Nephron progenitor cell (in vitro differentiated cells): ENCODE data around the gene CDC27.
"Not testable (repeated sequence)": the region's sequence is repeated elsewhere in the genome, so short reads cannot be mapped to it uniquely, and the experiment has no call there.

Experiments used
- DNase-seq: peaks from one replicate; pipeline ENCODE4 v3.0.0; 2021
- H3K27ac Mint-ChIP-seq: 2 replicates; pipeline ENCODE4 v1.8.0; 2021; ENCODE audit warnings: mild to moderate bottlenecking, moderate library complexity, mixed read lengths
- H3K27me3 Mint-ChIP-seq: 2 replicates; pipeline ENCODE4 v1.8.0; 2021; ENCODE audit warnings: mild to moderate bottlenecking, low read depth, mixed read lengths; ENCODE audit not compliant: poor library complexity
- H3K36me3 Mint-ChIP-seq: 2 replicates; pipeline ENCODE4 v1.8.0; 2021; ENCODE audit warnings: low read depth, mixed read lengths
- H3K4me1 Mint-ChIP-seq: 2 replicates; pipeline ENCODE4 v1.8.0; 2021; ENCODE audit warnings: mixed read lengths
- H3K4me3 Mint-ChIP-seq: 2 replicates; pipeline ENCODE4 v1.8.0; 2021; ENCODE audit warnings: mild to moderate bottlenecking, moderate library complexity, mixed read lengths
- H3K9me3 Mint-ChIP-seq: 2 replicates; pipeline ENCODE4 v1.8.0; 2021; ENCODE audit warnings: mild to moderate bottlenecking, moderate library complexity, mixed read lengths
- CTCF ChIP-seq: fragments of 200-600 bp; sonication (generic); IDR thresholded peaks from 2 replicates; pipeline ENCODE4 v1.5.0; 2021; ENCODE audit warnings: antibody characterized with exemption

Gene CDC27

DNA sequence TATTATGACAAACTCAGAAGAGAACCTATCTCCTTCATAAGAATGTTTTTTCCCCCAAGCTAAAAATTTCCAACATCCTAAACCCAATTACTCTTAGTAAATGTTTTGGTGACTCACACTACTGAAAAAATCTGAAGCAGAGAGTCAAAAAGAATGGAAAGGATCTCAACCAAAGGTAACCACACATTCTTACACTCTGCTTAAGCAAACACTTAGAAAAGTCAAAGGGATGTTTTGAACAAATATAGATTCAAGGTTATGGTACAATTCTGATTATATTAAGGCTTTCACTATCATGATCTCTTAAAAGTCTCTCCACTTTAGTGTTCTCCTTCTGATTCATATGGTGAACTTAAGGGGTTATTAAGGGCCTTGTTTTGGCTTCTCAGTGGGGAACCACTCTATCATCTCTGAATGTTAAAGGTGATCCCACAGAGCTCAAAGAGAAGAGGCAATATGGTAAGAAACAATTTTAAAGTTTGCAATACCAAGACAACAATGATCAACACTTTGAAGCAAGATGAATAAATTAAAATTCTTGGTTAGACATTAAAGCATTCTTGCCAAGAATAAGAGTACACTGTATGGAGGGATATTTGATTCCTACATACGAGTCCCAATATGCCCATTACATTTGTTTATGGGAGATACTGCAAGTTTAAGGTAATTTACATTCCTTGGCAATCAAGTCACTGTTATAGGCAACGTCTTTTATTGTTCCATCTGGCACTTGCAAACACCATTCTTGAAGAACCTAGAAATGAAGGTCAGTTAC, 69.2 kb downstream of the CDC27 start:
- TF ChIP-seq CTCF = no peak
- Mint-ChIP-seq H3K4me3 (no peak overlapping the region), H3K4me1 (no peaks in the 10 kb centered on the region), H3K9me3 (no peaks in the 10 kb centered on the region), H3K27me3 (no peaks in the 10 kb centered on the region), H3K36me3 (peaks cover 59% of the 10 kb centered on the region), H3K27ac (no peak overlapping the region)
- DNase-seq = no peak

- H3K4me3 Mint-ChIP-seq = no peak overlapping the region
- DNase-seq = no peak
- H3K27me3 Mint-ChIP-seq = no peaks in the 10 kb centered on the region
- no peaks in the 10 kb centered on the region for H3K4me1 Mint-ChIP-seq
- H3K27ac Mint-ChIP-seq = no peak overlapping the region
- H3K36me3 Mint-ChIP-seq = peaks cover 42% of the 10 kb centered on the region
- no peak for TF ChIP-seq CTCF
- no peaks in the 10 kb centered on the region for H3K9me3 Mint-ChIP-seq
Observed at GRCh38 chr17:47117386-47117785, 71.7 kb downstream of the CDC27 start.

DNA sequence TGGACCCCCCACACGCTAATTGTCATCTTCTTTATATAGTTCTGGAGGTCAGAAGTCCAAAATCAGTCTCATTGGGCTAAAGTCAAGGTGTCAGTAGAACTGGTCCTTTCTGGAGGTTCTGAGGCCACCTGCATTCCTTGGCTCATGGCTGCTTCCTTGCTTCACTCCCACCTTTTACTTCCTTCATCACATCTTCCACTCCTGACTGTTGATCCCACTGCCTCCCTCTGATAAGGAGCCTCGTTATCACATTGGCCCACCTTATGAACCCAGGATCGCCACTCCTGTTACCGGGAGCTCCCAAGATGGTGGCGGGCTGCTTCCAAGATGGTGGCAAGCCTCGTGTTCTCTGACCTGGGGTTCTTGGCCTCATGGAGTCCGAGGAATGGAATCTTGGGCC, 83.0 kb downstream of the CDC27 start:
- H3K27me3 Mint-ChIP-seq = peaks cover 10% of the 10 kb centered on the region
- no peak for DNase-seq
- peaks cover 6% of the 10 kb centered on the region for H3K9me3 Mint-ChIP-seq
- no peak for TF ChIP-seq CTCF
- H3K27ac Mint-ChIP-seq = no peak overlapping the region
- no peaks in the 10 kb centered on the region for H3K4me1 Mint-ChIP-seq
- H3K36me3 Mint-ChIP-seq = no peaks in the 10 kb centered on the region
- H3K4me3 Mint-ChIP-seq = no peak overlapping the region

DNA sequence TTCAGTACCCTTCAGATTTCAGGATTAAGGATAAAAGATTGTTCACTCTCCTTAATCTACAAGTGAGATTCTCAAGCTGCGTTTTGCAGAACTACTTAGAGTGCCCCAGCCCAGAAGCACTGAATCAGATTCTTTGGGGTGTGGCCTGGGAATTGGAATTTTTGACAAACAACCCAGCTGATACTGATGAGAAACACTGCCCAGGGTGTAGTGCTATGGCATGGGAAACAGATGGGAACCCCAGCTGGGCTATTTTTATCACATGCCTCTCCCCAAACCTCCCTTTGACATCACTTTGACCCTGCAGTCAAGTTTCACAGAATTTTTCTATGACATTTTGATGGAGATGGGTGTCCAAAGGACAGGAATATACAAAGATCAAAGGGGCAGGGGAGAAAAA, 83.8 kb downstream of the CDC27 start:
- H3K9me3 Mint-ChIP-seq, H3K36me3 Mint-ChIP-seq, H3K4me3 Mint-ChIP-seq, H3K27ac Mint-ChIP-seq, H3K4me1 Mint-ChIP-seq, H3K27me3 Mint-ChIP-seq, DNase-seq: not testable (repeated sequence)

DNA sequence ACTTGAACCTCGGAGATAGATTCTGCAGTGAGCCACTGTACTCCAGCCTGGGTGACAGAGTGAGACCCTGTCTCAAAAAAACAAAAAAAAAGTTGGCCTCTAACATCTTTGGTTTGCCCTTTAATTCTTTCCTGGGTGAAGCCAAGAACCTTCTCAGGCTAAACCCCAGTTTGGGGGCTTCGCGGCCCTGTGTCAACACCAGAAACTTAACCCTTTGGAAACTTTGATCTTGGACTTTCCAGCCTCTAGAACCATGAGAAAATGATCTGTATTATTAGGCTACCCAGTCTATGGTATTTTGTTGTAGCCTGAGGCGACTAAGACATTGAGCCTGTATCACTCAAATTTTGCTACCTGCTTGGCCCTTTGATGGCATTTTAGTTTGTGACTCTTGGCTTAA, 86.2 kb downstream of the CDC27 start:
- Mint-ChIP-seq H3K36me3 (no peaks in the 10 kb centered on the region), H3K27me3 (peaks cover 4% of the 10 kb centered on the region), H3K9me3 (peaks cover 6% of the 10 kb centered on the region), H3K4me1 (peaks cover 13% of the 10 kb centered on the region), H3K4me3 (no peak overlapping the region), H3K27ac (no peak overlapping the region)
- no peak for DNase-seq
- TF ChIP-seq CTCF = no peak

DNA sequence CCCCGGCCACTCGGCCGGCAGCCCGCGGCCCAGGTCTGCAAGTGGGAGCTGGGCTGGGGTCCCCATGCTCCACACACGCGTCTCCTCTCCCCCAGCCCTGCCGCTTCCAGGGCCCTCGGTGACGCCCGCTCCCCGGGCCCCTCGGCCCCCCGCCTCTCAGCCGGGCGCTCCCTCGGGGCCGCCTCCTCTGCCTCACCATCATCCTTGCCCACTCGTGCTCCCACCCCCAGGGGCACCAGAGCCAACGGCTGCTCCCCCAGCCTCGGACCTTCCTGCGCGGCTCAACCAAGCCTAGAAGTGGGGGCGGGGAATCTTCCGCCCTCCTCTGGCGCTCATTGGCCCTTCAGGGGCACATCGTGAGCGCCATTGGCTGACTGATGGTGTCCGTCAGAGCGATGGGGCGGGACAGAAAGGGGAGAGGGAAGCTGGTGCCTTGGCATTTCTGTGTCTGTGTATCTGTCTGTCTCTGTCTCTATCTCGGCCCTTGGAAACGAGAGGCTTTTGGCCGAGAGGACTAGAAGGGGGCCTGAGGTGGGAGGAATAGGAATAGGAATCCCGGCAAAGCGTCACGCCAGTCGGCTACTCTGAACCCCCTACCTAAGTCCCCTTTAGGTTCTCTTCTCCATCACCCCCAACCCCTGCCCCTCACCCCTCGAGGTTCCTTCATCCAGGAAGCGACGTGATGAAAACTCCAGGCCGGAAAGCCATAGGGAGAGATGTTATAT, 88.9 kb downstream of the CDC27 start:
- H3K9me3 Mint-ChIP-seq = peaks cover 6% of the 10 kb centered on the region
- H3K36me3 Mint-ChIP-seq = peaks cover 7% of the 10 kb centered on the region
- peak; percentile 93 for DNase-seq
- peak overlapping the region; percentile 83 for H3K27ac Mint-ChIP-seq
- H3K27me3 Mint-ChIP-seq = peaks cover 1% of the 10 kb centered on the region
- H3K4me1 Mint-ChIP-seq = peaks cover 13% of the 10 kb centered on the region
- no peak for TF ChIP-seq CTCF
- H3K4me3 Mint-ChIP-seq = peak overlapping the region; percentile 98
